ENCODE data around the gene CELF2.

The CELF2 gene

GRCh38 chr10:11284291-11285085 lies 266.8 kb downstream of the CELF2 start:
- no peak overlapping the region for H3K4me3 ChIP-seq (ENCODE audit: low read length)
- TF ChIP-seq ZNF274 (IDR thresholded peaks at IDR 0.05; ENCODE audit: low read depth, low read length): no peak

- TF ChIP-seq ZNF274 (IDR thresholded peaks at IDR 0.05; ENCODE audit: low read depth, low read length): no peak
- H3K4me3 ChIP-seq (ENCODE audit: low read length): no peak overlapping the region
These were observed 267.5 kb downstream of the CELF2 start for GRCh38 chr10:11285171-11285570.

GRCh38 chr10:11286261-11286852 lies 268.7 kb downstream of the CELF2 start:
- no peak overlapping the region for H3K4me3 ChIP-seq (ENCODE audit: low read length)
- no peak for TF ChIP-seq ZNF274 (IDR thresholded peaks at IDR 0.05; ENCODE audit: low read depth, low read length)

- no peak overlapping the region for H3K4me3 ChIP-seq (ENCODE audit: low read length)
- TF ChIP-seq ZNF274 (IDR thresholded peaks at IDR 0.05; ENCODE audit: low read depth, low read length): no peak
These were observed 270.6 kb downstream of the CELF2 start for GRCh38 chr10:11288302-11288701.

GRCh38 chr10:11290156-11290890 lies 272.7 kb downstream of the CELF2 start:
- H3K4me3 ChIP-seq (ENCODE audit: low read length): no peak overlapping the region
- TF ChIP-seq ZNF274 (IDR thresholded peaks at IDR 0.05; ENCODE audit: low read depth, low read length): no peak

- no peak overlapping the region for H3K4me3 ChIP-seq (ENCODE audit: low read length)
- no peak for TF ChIP-seq ZNF274 (IDR thresholded peaks at IDR 0.05; ENCODE audit: low read depth, low read length)
These were observed 275.1 kb downstream of the CELF2 start for GRCh38 chr10:11292576-11293302.

- no peak overlapping the region for H3K4me3 ChIP-seq (ENCODE audit: low read length)
- TF ChIP-seq ZNF274 (IDR thresholded peaks at IDR 0.05; ENCODE audit: low read depth, low read length): no peak
These were observed 275.7 kb downstream of the CELF2 start for GRCh38 chr10:11293332-11293731.

- TF ChIP-seq ZNF274 (IDR thresholded peaks at IDR 0.05; ENCODE audit: low read depth, low read length): no peak
These were observed 277.3 kb downstream of the CELF2 start for GRCh38 chr10:11294831-11295450.

GRCh38 chr10:11295492-11295891 lies 277.8 kb downstream of the CELF2 start:
- TF ChIP-seq ZNF274 (IDR thresholded peaks at IDR 0.05; ENCODE audit: low read depth, low read length): no peak
- H3K4me3 ChIP-seq (ENCODE audit: low read length): no peak overlapping the region

More at GRCh38 chr10:11294831-11295450, 277.3 kb downstream of the CELF2 start:
- no peak overlapping the region for H3K4me3 ChIP-seq (ENCODE audit: low read length)

- no peak overlapping the region for H3K4me3 ChIP-seq (ENCODE audit: low read length)
- no peak for TF ChIP-seq ZNF274 (IDR thresholded peaks at IDR 0.05; ENCODE audit: low read depth, low read length)
These were observed 279.5 kb downstream of the CELF2 start for GRCh38 chr10:11297136-11297535.

GRCh38 chr10:11298116-11298515 lies 280.4 kb downstream of the CELF2 start:
- no peak overlapping the region for H3K4me3 ChIP-seq (ENCODE audit: low read length)
- no peak for TF ChIP-seq ZNF274 (IDR thresholded peaks at IDR 0.05; ENCODE audit: low read depth, low read length)

- no peak for TF ChIP-seq ZNF274 (IDR thresholded peaks at IDR 0.05; ENCODE audit: low read depth, low read length)
- H3K4me3 ChIP-seq (ENCODE audit: low read length): no peak overlapping the region
These were observed 281.5 kb downstream of the CELF2 start for GRCh38 chr10:11299125-11299524.

GRCh38 chr10:11300026-11300425 lies 282.4 kb downstream of the CELF2 start:
- no peak overlapping the region for H3K4me3 ChIP-seq (ENCODE audit: low read length)

GRCh38 chr10:11300563-11300962 lies 282.9 kb downstream of the CELF2 start:
- TF ChIP-seq ZNF274 (IDR thresholded peaks at IDR 0.05; ENCODE audit: low read depth, low read length): no peak
- no peak overlapping the region for H3K4me3 ChIP-seq (ENCODE audit: low read length)

More at GRCh38 chr10:11300026-11300425, 282.4 kb downstream of the CELF2 start:
- TF ChIP-seq ZNF274 (IDR thresholded peaks at IDR 0.05; ENCODE audit: low read depth, low read length): no peak

All from GM08714 (cell line).